PC-9 (cell line): ENCODE measurements around the gene EZH2. TPM values are rescaled to one million over a fixed set of nuclear protein-coding genes. Genes with fewer than 3 reads are reported as not detected.

Experiments used
- BruUV-seq: library from RNA; stranded (reverse); fragments of 400-500 nt; replicated peaks from 2 replicates; lab custom pipeline; 2021; lab: Mats Ljungman, UMichigan
- CTCF ChIA-PET: fragments of 300-600 bp; sonication (Branson Sonifier 250); formaldehyde crosslinking; loops from one replicate; lab custom pipeline; 2022; ENCODE audit warnings: antibody characterized with exemption; lab: Charles Lee
- POLR2A ChIA-PET: fragments of 300-600 bp; sonication (Branson Sonifier 250); formaldehyde crosslinking; loops from one replicate; lab custom pipeline; 2022; ENCODE audit warnings: antibody characterized with exemption; ENCODE audit not compliant: unreplicated experiment; lab: Charles Lee
- DNase-seq, 2 experiments: peaks; one replicate each; pipeline versions ENCODE4 v3.0.0 to v3.0.0-alpha.2; 2015 to 2022; ENCODE audit warnings: mixed read lengths in 1 of 2
- H2AFZ ChIP-seq: fragments of 200-600 bp; sonication (generic); 2 replicates; pipeline ENCODE4 v1.8.1; 2017; ENCODE audit warnings: antibody characterized with exemption
- H3F3A ChIP-seq: fragments of 200-600 bp; sonication (generic); 2 replicates; pipeline ENCODE4 v1.8.1; 2017; ENCODE audit warnings: antibody characterized with exemption, mild to moderate bottlenecking, low read depth; ENCODE audit not compliant: insufficient read depth
- H3K27ac ChIP-seq: fragments of 200-600 bp; sonication (generic); 2 replicates; pipeline ENCODE4 v1.6.1; 2016; ENCODE audit warnings: mixed run types
- H3K27me3 ChIP-seq: fragments of 200-600 bp; sonication (generic); 2 replicates; pipeline ENCODE4 v1.6.1; 2016; ENCODE audit warnings: low read depth, mixed run types; ENCODE audit not compliant: insufficient read depth
- H3K36me3 ChIP-seq: fragments of 200-600 bp; sonication (generic); 2 replicates; pipeline ENCODE4 v1.6.1; 2016; ENCODE audit warnings: low read depth, mixed run types
- H3K4me1 ChIP-seq: fragments of 200-600 bp; sonication (generic); replicated peaks from 2 replicates; pipeline ENCODE4 v1.6.1; 2016; ENCODE audit warnings: mixed run types; ENCODE audit not compliant: insufficient read depth
- H3K4me2 ChIP-seq: fragments of 200-600 bp; sonication (generic); 2 replicates; pipeline ENCODE4 v1.6.1; 2017; ENCODE audit warnings: mixed run types
- H3K4me3 ChIP-seq: fragments of 200-600 bp; sonication (generic); 2 replicates; pipeline ENCODE4 v1.6.1; 2016; ENCODE audit warnings: mixed run types
- H3K79me2 ChIP-seq: fragments of 200-600 bp; sonication (generic); 2 replicates; pipeline ENCODE4 v1.6.1; 2017; ENCODE audit warnings: low read depth, mixed run types
- H3K9me2 ChIP-seq: fragments of 200-600 bp; sonication (generic); 2 replicates; pipeline ENCODE4 v1.8.1; 2017; ENCODE audit warnings: mild to moderate bottlenecking; ENCODE audit not compliant: insufficient read depth
- H3K9me3 ChIP-seq: fragments of 200-600 bp; sonication (generic); 2 replicates; pipeline ENCODE4 v1.8.1; 2016; ENCODE audit warnings: low read depth; ENCODE audit not compliant: insufficient read depth
- H4K20me1 ChIP-seq: fragments of 200-600 bp; sonication (generic); 2 replicates; pipeline ENCODE4 v1.8.1; 2017; ENCODE audit not compliant: insufficient read depth
- CTCF ChIP-seq: fragments of 200-600 bp; sonication (generic); conservative IDR thresholded peaks from 2 replicates; pipeline ENCODE4 v1.6.1; 2017; ENCODE audit warnings: mixed run types, antibody characterized with exemption, mild to moderate bottlenecking, moderate library complexity
- EZH2 ChIP-seq: fragments of 200-600 bp; sonication (generic); IDR thresholded peaks from 2 replicates; pipeline ENCODE4 v1.8.0; 2017; ENCODE audit warnings: antibody characterized with exemption, low read depth
- intact Hi-C: fragments of 100-400 bp; cut with micrococcal nuclease; formaldehyde crosslinking; loops from one replicate; pipeline ENCODE4 v1.10.0; 2022; ENCODE audit not compliant: unreplicated experiment
- total RNA-seq: library from RNA; stranded (reverse); gene quantifications from 2 replicates; pipeline ENCODE4 v1.2.3, GENCODE V29; 2021

EZH2 gene
- total RNA-seq, 1 experiment from 2014 or later: 48.6 TPM

GRCh38 chr7:148862481-148862880 lies 21.6 kb downstream of the EZH2 start:
- Histone ChIP-seq H4K20me1 (no peaks in the 10 kb centered on the region), H3K9me3 (no peaks in the 10 kb centered on the region), H3K36me3 (no peaks in the 10 kb centered on the region), H3K4me1 (peaks cover 8% of the 10 kb centered on the region), H3K9me2 (no peaks in the 10 kb centered on the region), H3K27me3 (no peaks in the 10 kb centered on the region), H2AFZ (no peak overlapping the region), H3K4me2 (no peak overlapping the region), H3F3A (peaks cover 12% of the 10 kb centered on the region; the same call in 1 of the 2 replicates), H3K79me2 (peaks cover 78% of the 10 kb centered on the region), H3K27ac (no peak overlapping the region), H3K4me3 (no peak overlapping the region)
- TF ChIP-seq EZH2: no peak
- TF ChIP-seq CTCF: no peak
- ChIA-PET POLR2A (no interaction called here), CTCF (no interaction called here)
- no TSS peak for BruUV-seq
- no peak for DNase-seq
- intact Hi-C loops: no loop called here

DNA sequence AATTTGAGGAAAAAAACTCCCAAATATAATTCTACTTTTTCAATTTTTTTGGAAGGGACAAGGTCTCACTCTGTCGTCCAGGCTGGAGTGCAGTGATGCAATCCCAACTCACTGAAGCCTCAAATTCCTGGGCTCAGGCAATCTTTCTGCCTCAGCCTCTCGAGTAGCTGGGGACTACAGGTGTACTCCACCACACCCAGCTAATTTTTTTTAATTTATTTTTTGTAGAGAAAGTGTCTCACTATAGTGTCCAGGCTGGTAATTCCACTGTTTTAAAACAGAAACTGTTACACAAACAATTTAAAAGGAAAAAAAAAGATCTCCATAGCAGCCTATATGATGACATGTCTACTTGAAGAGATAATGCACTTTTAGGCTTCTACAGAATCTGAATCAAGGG lies 25.6 kb downstream of the EZH2 start:
- Histone ChIP-seq H3K4me1 (no peaks in the 10 kb centered on the region), H2AFZ (no peak overlapping the region), H4K20me1 (no peaks in the 10 kb centered on the region), H3K79me2 (peaks cover 88% of the 10 kb centered on the region), H3K27ac (no peak overlapping the region), H3K9me3 (no peaks in the 10 kb centered on the region), H3K36me3 (no peaks in the 10 kb centered on the region), H3K27me3 (no peaks in the 10 kb centered on the region), H3K9me2 (no peaks in the 10 kb centered on the region), H3F3A (peaks cover 5% of the 10 kb centered on the region; the same call in 1 of the 2 replicates), H3K4me2 (no peak overlapping the region), H3K4me3 (no peak overlapping the region)
- ChIA-PET POLR2A (no interaction called here), CTCF (interaction anchor here (0.6 kb wide), 1 partner anchor 14 kb away, joined by 4 read pairs; no protein-coding TSS in a partner anchor)
- intact Hi-C loops: no loop called here
- TF ChIP-seq EZH2: no peak
- no peak for TF ChIP-seq CTCF
- DNase-seq: no peak
- BruUV-seq: no TSS peak

GRCh38 chr7:148856891-148857290 lies 27.2 kb downstream of the EZH2 start:
- Histone ChIP-seq H3K4me2 (no peak overlapping the region), H3K9me3 (no peaks in the 10 kb centered on the region), H4K20me1 (no peaks in the 10 kb centered on the region), H2AFZ (no peak overlapping the region), H3K9me2 (0 out of 2 replicates have a peak, but pooled peaks cover 5% of the 10 kb centered on the region), H3K4me3 (no peak overlapping the region), H3K4me1 (no peaks in the 10 kb centered on the region), H3F3A (peaks cover 5% of the 10 kb centered on the region; the same call in 1 of the 2 replicates), H3K36me3 (no peaks in the 10 kb centered on the region), H3K27me3 (no peaks in the 10 kb centered on the region), H3K79me2 (peaks cover 90% of the 10 kb centered on the region), H3K27ac (no peak overlapping the region)
- intact Hi-C loops: no loop called here
- no TSS peak for BruUV-seq
- TF ChIP-seq CTCF (no peak), EZH2 (no peak)
- no peak for DNase-seq
- ChIA-PET CTCF (no interaction called here), POLR2A (no interaction called here)
